ENCODE data around the gene TGM3.

The TGM3 gene

DNA sequence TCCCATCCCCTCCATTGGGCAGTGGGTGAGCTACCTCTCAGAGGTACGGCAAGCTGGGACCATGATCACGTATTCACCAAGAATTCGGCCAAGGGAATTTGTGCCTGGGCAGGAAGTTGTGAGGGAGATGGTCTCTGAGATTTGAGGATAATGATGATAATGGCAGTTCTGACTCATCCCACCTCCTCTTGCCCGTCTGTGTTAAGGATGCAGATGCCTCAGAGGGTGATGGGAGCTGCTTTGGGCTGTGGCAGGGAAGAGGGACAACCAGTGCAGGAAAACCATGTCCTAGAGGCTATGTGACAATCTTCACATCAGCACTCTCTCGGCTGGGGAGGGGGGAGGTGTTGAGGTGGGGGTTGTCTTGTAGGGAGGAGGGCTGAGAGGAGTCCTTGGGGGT lies 89.2 kb downstream of the TGM3 start:
- DNase-seq, result no peak

DNA sequence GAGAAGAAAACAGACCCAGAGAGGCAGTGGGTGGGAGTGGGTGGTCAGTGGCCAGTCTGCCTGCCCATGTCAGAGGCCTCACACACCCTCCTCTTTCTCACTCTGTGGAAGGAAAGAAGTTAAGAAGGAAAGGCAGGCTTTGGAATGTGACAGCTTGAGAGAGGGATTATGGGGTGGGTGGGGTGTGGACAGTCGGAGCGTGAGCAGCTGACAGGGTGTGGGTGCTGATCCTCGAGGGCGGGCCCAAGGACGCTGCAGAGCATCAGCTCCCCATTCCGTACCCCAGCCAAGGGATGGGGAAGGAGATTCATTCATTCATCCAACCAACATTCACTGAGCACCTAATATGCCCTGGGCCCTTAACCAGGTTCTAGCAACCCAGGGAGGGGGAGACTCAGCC lies 89.7 kb downstream of the TGM3 start:
- DNase-seq, result no peak

DNA sequence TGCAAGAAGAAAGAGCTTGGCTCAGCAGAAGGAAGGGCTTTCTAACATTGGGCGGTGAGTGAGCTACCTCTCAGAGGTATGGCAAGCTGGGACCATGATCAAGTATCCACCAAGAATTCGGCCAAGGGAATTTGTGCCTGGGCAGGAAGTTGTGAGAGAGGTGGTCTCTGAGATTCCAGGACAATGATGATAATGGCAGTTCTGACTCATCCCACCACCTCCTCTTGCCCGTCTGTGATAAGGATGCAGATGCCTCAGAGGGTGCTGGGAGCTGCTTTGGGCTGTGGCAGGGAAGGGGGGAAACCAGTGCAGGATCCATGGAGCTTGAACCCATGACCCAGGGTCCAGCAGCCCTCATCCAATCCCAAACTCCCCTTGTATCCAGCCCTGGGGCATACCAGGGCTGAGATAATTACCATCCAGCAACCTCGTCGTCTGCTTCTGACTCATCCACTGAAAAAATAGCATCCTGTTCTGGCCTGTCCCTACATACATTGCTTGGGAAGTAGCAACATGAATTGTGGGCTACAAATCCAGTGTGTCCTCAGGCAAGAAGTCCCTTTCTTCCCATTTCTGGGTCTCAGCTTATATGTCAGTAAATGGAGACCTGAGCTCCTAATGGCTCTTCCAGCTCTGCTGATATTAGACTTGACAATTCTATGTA lies 90.8 kb downstream of the TGM3 start:
- DNase-seq, result no peak

GRCh38 chr20:2387180-2387577 lies 91.4 kb downstream of the TGM3 start:
- peak; percentile 47 for DNase-seq

DNA sequence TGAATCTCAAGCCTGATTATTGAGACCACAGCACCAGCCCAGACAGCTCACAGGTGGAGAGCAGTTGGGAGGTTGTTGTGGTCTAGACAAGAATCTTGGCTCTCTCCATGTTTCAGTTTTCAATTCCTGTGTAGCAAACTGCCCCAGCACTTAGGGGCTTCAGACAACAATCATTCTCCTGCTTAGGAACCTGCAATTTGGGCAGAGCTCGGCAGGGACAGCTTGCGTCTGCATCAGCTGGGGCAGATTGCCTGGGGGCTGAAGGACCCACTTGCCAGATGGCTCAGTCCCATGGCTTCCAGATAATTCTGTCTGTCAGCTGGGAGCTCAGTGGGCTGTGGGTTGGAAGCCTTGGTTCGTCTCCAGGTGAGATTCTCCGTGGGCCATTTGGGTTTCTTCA lies 91.8 kb downstream of the TGM3 start:
- DNase-seq, result no peak

All from stimulated activated CD4-positive, alpha-beta T cell treated with anti-CD3 and anti-CD28 coated beads, Interleukin-4, amount 100 ng/mL, for 24 hours (primary cell).